ENCODE results near the gene MAP2K6. TPM values are rescaled to one million over a fixed set of nuclear protein-coding genes. Genes with fewer than 3 reads are reported as not detected.
A peak's percentile ranks its signal among the peaks of the same experiment; 100 is the strongest.

MAP2K6 gene
- total RNA-seq, 2 experiments from 2014 or later = 2.2 TPM

- ChIA-PET POLR2A (no interaction called here), CTCF (no interaction called here)
- Mint-ChIP-seq H3K4me1 (ENCODE audit: low read depth) (peaks cover 46% of the 10 kb centered on the region), H3K27me3 (no peaks in the 10 kb centered on the region), H3K36me3 (no peaks in the 10 kb centered on the region), H3K9me3 (no peaks in the 10 kb centered on the region), H3K4me3 (no peak overlapping the region), H3K27ac (no peak overlapping the region)
- no peak for DNase-seq
- intact Hi-C loops (cut with micrococcal nuclease) = no loop called here
These were observed 13.9 kb downstream of the MAP2K6 start for GRCh38 chr17:69428252-69428980.

- peaks cover 32% of the 10 kb centered on the region for H3K4me1 Mint-ChIP-seq (ENCODE audit: low read depth)
- no peaks in the 10 kb centered on the region for H3K27me3 Mint-ChIP-seq
- CTCF ChIA-PET = interaction anchor here (0.6 to 1.3 kb wide), 2 partner anchors 16 to 233 kb away, joined by 3 to 4 read pairs; partner anchors contain the start of gene MAP2K6
- intact Hi-C loops (cut with micrococcal nuclease) = loop anchor here (2.0 kb wide), 1 partner anchor 14 kb away; no protein-coding TSS in a partner anchor
- H3K36me3 Mint-ChIP-seq = no peaks in the 10 kb centered on the region
- H3K9me3 Mint-ChIP-seq = no peaks in the 10 kb centered on the region
- no peak overlapping the region for H3K4me3 Mint-ChIP-seq
- POLR2A ChIA-PET = no interaction called here
- no peak for DNase-seq
- peak overlapping the region; percentile 29 for H3K27ac Mint-ChIP-seq
These were observed 16.0 kb downstream of the MAP2K6 start for GRCh38 chr17:69430488-69430887.

GRCh38 chr17:69431835-69432234, 17.3 kb downstream of the MAP2K6 start:
- ChIA-PET CTCF (no interaction called here), POLR2A (no interaction called here)
- intact Hi-C loops (cut with micrococcal nuclease) = loop anchor here (2.0 kb wide), 1 partner anchor 13 kb away; no protein-coding TSS in a partner anchor
- no peak overlapping the region for H3K4me3 Mint-ChIP-seq
- H3K9me3 Mint-ChIP-seq = no peaks in the 10 kb centered on the region
- H3K36me3 Mint-ChIP-seq = no peaks in the 10 kb centered on the region
- peaks cover 26% of the 10 kb centered on the region for H3K4me1 Mint-ChIP-seq (ENCODE audit: low read depth)
- no peaks in the 10 kb centered on the region for H3K27me3 Mint-ChIP-seq
- H3K27ac Mint-ChIP-seq = no peak overlapping the region
- DNase-seq = no peak

GRCh38 chr17:69433093-69433492, 18.6 kb downstream of the MAP2K6 start:
- ChIA-PET CTCF (interaction anchor here (1.0 kb wide), 1 partner anchor 38 kb away, joined by 3 read pairs; no protein-coding TSS in a partner anchor), POLR2A (no interaction called here)
- Mint-ChIP-seq H3K9me3 (no peaks in the 10 kb centered on the region), H3K36me3 (peaks cover 8% of the 10 kb centered on the region), H3K27me3 (no peaks in the 10 kb centered on the region), H3K4me1 (ENCODE audit: low read depth) (peaks cover 22% of the 10 kb centered on the region), H3K4me3 (no peak overlapping the region), H3K27ac (no peak overlapping the region)
- DNase-seq = no peak
- intact Hi-C loops (cut with micrococcal nuclease) = no loop called here

GRCh38 chr17:69434164-69434579, 19.7 kb downstream of the MAP2K6 start:
- intact Hi-C loops (cut with micrococcal nuclease) = no loop called here
- DNase-seq = no peak
- H3K9me3 Mint-ChIP-seq = peaks cover 4% of the 10 kb centered on the region
- H3K4me3 Mint-ChIP-seq = no peak overlapping the region
- ChIA-PET POLR2A (interaction anchor here (1.5 kb wide), 1 partner anchor 14 kb away, joined by 4 read pairs; no protein-coding TSS in a partner anchor), CTCF (no interaction called here)
- H3K4me1 Mint-ChIP-seq (ENCODE audit: low read depth) = peaks cover 16% of the 10 kb centered on the region
- H3K27me3 Mint-ChIP-seq = no peaks in the 10 kb centered on the region
- H3K36me3 Mint-ChIP-seq = peaks cover 12% of the 10 kb centered on the region
- no peak overlapping the region for H3K27ac Mint-ChIP-seq

- Mint-ChIP-seq H3K9me3 (peaks cover 10% of the 10 kb centered on the region), H3K36me3 (peaks cover 17% of the 10 kb centered on the region), H3K27ac (no peak overlapping the region), H3K27me3 (no peaks in the 10 kb centered on the region), H3K4me3 (no peak overlapping the region), H3K4me1 (ENCODE audit: low read depth) (peaks cover 6% of the 10 kb centered on the region)
- POLR2A ChIA-PET = no interaction called here
- intact Hi-C loops (cut with micrococcal nuclease) = no loop called here
- DNase-seq = no peak
- CTCF ChIA-PET = no interaction called here
These were observed 21.6 kb downstream of the MAP2K6 start for GRCh38 chr17:69435971-69436696.

GRCh38 chr17:69437475-69437874, 23.0 kb downstream of the MAP2K6 start:
- intact Hi-C loops (cut with micrococcal nuclease) = no loop called here
- Mint-ChIP-seq H3K36me3 (peaks cover 17% of the 10 kb centered on the region), H3K27ac (no peak overlapping the region), H3K9me3 (peaks cover 10% of the 10 kb centered on the region), H3K4me1 (ENCODE audit: low read depth) (peaks cover 6% of the 10 kb centered on the region), H3K4me3 (no peak overlapping the region), H3K27me3 (no peaks in the 10 kb centered on the region)
- no peak for DNase-seq
- ChIA-PET POLR2A (no interaction called here), CTCF (no interaction called here)

GRCh38 chr17:69438776-69439175, 24.3 kb downstream of the MAP2K6 start:
- peaks cover 10% of the 10 kb centered on the region for H3K9me3 Mint-ChIP-seq
- no peak for DNase-seq
- ChIA-PET POLR2A (no interaction called here), CTCF (no interaction called here)
- H3K36me3 Mint-ChIP-seq = peaks cover 17% of the 10 kb centered on the region
- H3K27ac Mint-ChIP-seq = no peak overlapping the region
- H3K27me3 Mint-ChIP-seq = no peaks in the 10 kb centered on the region
- intact Hi-C loops (cut with micrococcal nuclease) = no loop called here
- peaks cover 2% of the 10 kb centered on the region for H3K4me1 Mint-ChIP-seq (ENCODE audit: low read depth)
- H3K4me3 Mint-ChIP-seq = no peak overlapping the region

GRCh38 chr17:69441179-69441578, 26.7 kb downstream of the MAP2K6 start:
- Mint-ChIP-seq H3K9me3 (peaks cover 10% of the 10 kb centered on the region), H3K27me3 (no peaks in the 10 kb centered on the region)

GRCh38 chr17:69443138-69443537, 28.6 kb downstream of the MAP2K6 start:
- peaks cover 10% of the 10 kb centered on the region for H3K9me3 Mint-ChIP-seq

More at GRCh38 chr17:69441179-69441578, 26.7 kb downstream of the MAP2K6 start:
- H3K36me3 Mint-ChIP-seq = peaks cover 17% of the 10 kb centered on the region
- H3K4me1 Mint-ChIP-seq (ENCODE audit: low read depth) = peaks cover 12% of the 10 kb centered on the region
- H3K27ac Mint-ChIP-seq = no peak overlapping the region
- POLR2A ChIA-PET = no interaction called here
- CTCF ChIA-PET = no interaction called here
- intact Hi-C loops (cut with micrococcal nuclease) = no loop called here
- no peak overlapping the region for H3K4me3 Mint-ChIP-seq
- no peak for DNase-seq

GRCh38 chr17:69444023-69444422, 29.5 kb downstream of the MAP2K6 start:
- Mint-ChIP-seq H3K27ac (no peak overlapping the region), H3K36me3 (peaks cover 11% of the 10 kb centered on the region), H3K9me3 (peaks cover 7% of the 10 kb centered on the region), H3K27me3 (no peaks in the 10 kb centered on the region), H3K4me3 (no peak overlapping the region), H3K4me1 (ENCODE audit: low read depth) (peaks cover 12% of the 10 kb centered on the region)
- POLR2A ChIA-PET = no interaction called here
- CTCF ChIA-PET = no interaction called here
- no peak for DNase-seq
- intact Hi-C loops (cut with micrococcal nuclease) = loop anchor here (2.0 kb wide), 1 partner anchor 13 kb away; no protein-coding TSS in a partner anchor

More at GRCh38 chr17:69443138-69443537, 28.6 kb downstream of the MAP2K6 start:
- peaks cover 12% of the 10 kb centered on the region for H3K36me3 Mint-ChIP-seq
- H3K4me3 Mint-ChIP-seq = no peak overlapping the region
- no peak for DNase-seq
- H3K4me1 Mint-ChIP-seq (ENCODE audit: low read depth) = peaks cover 12% of the 10 kb centered on the region
- no peak overlapping the region for H3K27ac Mint-ChIP-seq
- H3K27me3 Mint-ChIP-seq = no peaks in the 10 kb centered on the region
- POLR2A ChIA-PET = no interaction called here
- CTCF ChIA-PET = interaction anchor here (1.3 kb wide), 1 partner anchor 23 kb away, joined by 3 read pairs; no protein-coding TSS in a partner anchor
- intact Hi-C loops (cut with micrococcal nuclease) = no loop called here

- DNase-seq = no peak
- intact Hi-C loops (cut with micrococcal nuclease) = loop anchor here (2.0 kb wide), 1 partner anchor 14 kb away; no protein-coding TSS in a partner anchor
- Mint-ChIP-seq H3K4me1 (ENCODE audit: low read depth) (peaks cover 10% of the 10 kb centered on the region), H3K4me3 (no peak overlapping the region), H3K27ac (no peak overlapping the region), H3K36me3 (peaks cover 4% of the 10 kb centered on the region), H3K9me3 (no peaks in the 10 kb centered on the region), H3K27me3 (no peaks in the 10 kb centered on the region)
- ChIA-PET CTCF (no interaction called here), POLR2A (no interaction called here)
These were observed 30.6 kb downstream of the MAP2K6 start for GRCh38 chr17:69445132-69445531.
